NK-92 (cell line): Measurements from ENCODE around the gene PINK1.

Experiments
- DNase-seq: peaks from one replicate; lab custom pipeline; 2025; ENCODE audit not compliant: unreplicated experiment; lab: John Stamatoyannopoulos, UW

The PINK1 gene

GRCh38 chr1:20610970-20611369, 22.3 kb upstream of the PINK1 start:
- no peak for DNase-seq

- no peak for DNase-seq
Measured at GRCh38 chr1:20611652-20612051, 21.6 kb upstream of the PINK1 start.

DNA sequence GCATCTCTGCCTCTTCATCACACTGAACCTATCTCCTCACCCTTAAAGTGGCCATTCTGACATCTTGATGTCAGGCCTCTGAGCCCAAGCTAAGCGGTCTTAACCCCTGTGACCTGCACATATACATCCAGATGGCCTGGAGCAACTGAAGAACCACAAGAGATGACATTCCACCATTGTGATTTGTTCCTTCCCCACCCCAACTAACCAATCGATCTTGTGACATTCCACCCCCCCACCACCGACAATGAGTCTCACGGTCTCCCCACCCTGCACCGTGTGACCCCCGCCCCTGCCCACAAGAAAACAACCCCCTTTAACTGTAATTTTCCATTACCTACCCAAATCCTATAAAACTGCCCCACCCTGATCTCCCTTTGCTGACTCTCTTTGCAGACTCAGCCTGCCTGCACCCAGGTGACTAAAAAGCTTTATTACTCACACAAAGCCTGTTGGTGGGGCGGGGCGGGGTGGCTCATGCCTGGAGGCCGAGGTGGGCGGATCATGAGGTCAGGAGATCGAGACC, 21.0 kb upstream of the PINK1 start:
- no peak for DNase-seq

DNA sequence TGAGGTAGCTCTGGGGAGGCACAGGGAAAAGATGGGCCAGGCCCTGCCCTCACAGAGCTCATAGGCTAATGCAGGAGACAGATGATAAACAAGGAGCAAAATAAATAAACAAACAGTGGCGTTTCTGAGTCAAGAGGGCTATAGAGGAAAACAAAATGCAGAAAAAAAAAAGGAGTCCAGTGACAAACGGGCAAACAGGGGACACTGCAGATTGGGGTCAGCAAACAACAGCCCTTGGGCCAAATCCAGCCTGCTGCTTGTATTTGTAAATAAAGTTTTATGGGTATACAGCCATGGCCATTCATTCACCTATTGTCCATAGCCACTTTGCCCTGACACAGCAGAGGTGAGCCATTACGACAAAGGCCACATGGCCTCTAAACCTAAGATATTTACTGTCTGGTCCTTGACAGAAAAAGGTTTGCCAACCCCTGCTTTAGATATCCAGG, 19.1 kb upstream of the PINK1 start:
- DNase-seq = no peak

GRCh38 chr1:20615946-20616846, 17.1 kb upstream of the PINK1 start:
- no peak for DNase-seq

- no peak for DNase-seq
Measured at GRCh38 chr1:20616847-20617487, 16.3 kb upstream of the PINK1 start.

DNA sequence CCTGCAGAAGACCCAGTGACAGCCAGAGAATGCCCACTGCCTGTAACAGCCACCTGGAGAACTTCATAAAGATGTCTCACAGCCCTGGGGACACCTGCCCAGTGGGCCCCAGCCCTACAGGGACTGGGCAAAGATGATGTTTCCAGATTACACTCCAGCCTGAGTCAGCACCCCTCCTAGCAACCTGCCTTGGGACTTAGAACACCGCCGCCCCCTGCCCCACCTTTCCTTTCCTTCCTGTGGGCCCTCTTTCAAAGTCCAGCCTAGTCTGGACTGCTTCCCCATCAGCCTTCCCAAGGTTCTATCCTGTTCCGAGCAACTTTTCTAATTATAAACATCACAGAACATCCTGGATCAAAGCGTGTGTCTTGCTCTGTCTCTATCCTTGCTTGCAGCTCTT, 14.7 kb upstream of the PINK1 start:
- DNase-seq = no peak

DNA sequence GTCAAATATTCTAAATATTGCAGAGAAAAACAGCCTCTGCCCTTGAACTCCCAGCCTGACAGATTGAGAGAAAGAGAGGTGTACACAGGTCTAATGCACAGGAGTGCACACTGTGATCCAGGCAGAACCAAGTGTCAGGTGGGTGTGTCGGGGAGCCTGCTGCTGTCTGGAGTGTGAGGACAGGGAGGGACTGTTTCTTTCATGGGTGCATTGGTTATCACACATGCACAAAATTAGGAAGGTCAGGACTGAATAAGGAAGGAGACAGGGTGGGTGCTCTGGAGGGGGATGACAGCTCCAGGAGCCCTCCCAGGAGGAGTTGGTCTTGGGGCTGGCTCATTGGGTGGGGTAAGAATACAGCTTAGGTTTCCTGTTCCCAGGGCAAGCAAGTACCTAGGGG, 13.3 kb upstream of the PINK1 start:
- no peak for DNase-seq

DNA sequence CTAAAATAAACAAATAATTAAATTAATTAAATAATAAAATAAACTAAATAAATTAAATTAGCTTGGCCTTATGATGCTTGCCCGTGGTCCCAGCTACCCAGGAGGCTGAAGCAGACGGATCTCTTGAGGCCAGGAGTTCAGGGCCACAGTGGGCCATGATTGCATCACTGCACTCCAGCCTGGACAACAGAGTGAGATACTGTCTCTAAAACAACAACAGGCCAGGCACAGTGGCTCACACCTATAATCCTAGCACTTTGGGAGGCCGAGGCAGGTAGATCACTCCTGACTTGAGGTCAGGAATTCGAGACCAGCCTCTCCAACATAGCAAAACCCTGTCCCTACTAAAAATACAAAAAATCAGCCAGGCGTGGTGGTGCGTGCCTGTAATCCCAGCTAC, 12.2 kb upstream of the PINK1 start:
- DNase-seq = no peak

- DNase-seq = no peak
Measured at GRCh38 chr1:20624709-20625108, 8.5 kb upstream of the PINK1 start.

GRCh38 chr1:20625176-20626097, 7.8 kb upstream of the PINK1 start:
- no peak for DNase-seq

DNA sequence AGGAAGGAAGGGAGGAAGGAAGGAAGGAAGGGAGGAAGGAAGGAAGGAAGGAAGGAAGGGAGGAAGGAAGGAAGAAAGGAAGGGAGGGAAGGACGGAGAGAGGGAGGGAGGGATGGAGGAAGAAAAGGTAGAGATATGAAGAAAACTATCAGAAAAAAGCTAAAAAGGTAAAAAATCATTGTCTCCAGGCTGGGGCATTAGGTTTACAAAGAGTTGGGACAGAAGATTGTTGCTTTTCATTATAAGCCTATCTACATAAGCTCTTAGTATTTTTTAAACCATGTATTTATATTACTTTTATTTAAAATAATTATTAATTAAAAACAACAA, 7.2 kb upstream of the PINK1 start:
- DNase-seq = no peak

DNA sequence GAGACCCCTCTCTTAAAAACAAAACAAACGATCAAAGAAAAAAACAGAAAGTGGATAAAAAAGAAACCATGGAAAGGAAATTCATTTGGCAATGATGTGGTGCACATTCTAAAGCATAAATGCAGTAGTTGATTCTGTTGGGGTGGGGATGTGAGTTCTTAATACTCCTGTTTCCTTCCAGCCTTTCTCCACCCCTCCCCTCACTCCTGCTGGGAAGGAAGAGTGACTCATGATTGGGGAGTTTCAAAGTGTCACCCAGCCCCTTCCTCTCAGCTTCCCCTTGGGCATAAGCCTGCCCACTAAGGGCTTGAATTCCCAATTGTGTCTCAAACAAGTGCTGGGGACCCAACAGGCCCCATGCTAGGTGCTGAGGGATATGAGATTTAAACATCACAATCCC, 6.7 kb upstream of the PINK1 start:
- no peak for DNase-seq

GRCh38 chr1:20630729-20631128, 2.5 kb upstream of the PINK1 start:
- no peak for DNase-seq

GRCh38 chr1:20632386-20632785, 872 bp upstream of the PINK1 start:
- no peak for DNase-seq

DNA sequence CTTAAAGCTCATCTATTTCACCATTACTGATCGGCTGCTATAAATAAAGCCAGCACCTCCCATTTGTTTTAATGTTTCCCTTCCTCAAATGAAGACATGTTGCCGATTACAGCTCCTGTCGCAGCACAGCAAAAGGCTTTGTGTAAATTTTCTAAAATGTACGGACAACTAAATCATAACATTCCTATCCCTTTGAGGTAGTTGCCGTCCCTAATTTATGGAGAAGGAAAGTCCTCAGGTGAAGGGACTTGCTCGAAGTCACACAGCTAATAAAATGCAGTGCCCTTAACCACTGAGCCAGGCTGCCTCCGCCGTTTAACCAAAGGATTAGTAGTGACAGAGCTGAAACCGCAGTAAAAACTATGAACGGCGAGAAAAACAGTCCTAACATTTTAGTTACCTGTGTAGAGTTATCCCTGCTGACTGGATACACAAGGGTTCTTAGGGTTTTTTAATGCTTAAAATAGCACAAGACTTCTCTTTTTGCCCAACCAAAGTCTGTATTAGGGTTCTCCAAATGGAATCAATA, 871 bp downstream of the PINK1 start:
- DNase-seq = no peak

DNA sequence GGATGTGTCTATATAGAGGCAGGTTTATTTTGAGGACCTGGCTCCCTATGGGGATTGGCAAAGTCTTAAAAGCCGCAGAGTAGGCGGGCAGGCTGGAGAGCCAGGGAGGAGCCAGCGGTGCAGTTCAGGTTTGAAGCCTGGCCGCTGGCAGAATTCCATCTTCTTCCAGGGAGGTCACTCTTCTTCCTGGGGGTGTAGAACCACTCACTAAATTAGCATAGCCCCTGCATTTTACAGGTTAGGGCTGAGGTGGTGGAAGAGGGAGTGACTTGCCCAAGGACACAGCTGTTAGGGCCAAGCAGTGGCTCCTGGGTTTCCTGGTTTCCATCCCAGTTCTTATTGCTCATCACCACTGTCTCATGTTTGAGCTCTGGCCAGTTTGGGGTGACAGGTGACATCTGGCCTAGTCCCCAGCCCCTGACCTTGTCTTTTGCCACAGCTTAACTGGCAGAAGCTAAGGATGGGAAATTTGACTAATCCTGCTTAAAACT, 1.4 kb downstream of the PINK1 start:
- DNase-seq = no peak

GRCh38 chr1:20636785-20637347, 3.6 kb downstream of the PINK1 start:
- DNase-seq = no peak

DNA sequence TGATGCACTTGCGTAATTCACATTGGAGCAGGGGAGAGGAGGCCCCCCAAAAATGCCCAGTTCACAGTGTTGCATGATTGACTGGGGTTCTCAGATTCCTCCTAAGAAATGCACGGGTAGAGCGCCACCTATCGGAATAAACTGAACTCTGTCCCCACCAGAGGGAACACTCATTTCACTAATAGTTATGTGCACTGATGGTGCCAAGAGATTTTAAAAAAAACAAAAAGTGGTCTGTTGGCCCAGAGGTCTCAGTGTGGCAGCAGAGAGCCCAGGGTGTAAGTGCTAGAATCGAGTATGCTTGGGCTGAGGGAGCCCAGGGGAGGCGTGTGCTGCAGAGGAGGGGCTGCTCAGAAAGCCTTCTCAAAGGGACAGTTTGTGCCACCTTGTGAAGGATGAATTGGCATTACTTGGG, 6.9 kb downstream of the PINK1 start:
- no peak for DNase-seq

DNA sequence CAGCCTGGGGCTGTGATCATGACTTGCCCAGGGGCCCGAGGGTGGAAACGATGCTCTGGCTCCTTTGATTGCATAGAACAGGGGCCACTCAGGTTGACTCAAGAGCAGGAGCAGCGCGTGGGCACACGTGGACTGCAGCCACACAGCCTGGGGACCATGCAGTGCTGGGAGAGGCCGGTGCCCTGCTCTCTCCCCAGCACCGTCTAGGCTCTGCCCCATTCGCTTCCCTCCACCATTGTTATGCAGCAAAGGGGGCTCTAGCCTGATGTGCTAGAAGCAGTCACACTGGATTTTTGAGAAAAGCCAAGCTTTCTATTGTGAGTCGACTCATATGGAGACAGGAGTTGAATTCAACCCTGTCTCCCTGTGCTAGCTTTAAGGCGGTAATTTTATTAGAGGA, 8.7 kb downstream of the PINK1 start:
- DNase-seq = no peak

DNA sequence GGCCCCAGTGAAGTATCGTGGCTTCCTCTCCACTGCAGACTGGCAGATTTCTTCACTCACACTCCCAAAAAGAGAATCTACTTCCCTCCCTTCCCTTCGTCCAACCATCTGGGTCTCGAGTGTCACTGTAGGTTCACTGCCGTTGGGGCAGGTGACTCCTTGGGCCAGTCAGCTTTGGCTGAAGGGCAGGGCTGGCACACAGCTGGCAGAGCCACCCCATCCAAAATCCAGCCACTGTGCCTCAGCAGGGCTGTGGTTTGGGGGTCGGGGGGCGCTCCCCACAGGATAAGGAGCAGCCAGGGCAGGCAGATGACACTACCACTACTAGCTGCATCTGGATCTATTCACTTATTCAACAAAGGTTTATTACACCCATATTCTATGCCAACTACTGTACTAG, 9.8 kb downstream of the PINK1 start:
- no peak for DNase-seq
